H1 (cell line): Measurements from ENCODE around the gene HS2ST1. TPM values are rescaled to one million over a fixed set of nuclear protein-coding genes. Genes with fewer than 3 reads are reported as not detected.

Experiments used
- CTCF ChIA-PET: fragments of 300-600 bp; sonication (Branson Sonifier 250); formaldehyde crosslinking; loops from one replicate; lab custom pipeline; 2021; ENCODE audit not compliant: partially characterized antibody; lab: Charles Lee
- POLR2A ChIA-PET: fragments of 300-600 bp; sonication (Branson Sonifier 250); formaldehyde crosslinking; loops from one replicate; lab custom pipeline; 2021; ENCODE audit warnings: inconsistent platforms; ENCODE audit not compliant: partially characterized antibody; lab: Charles Lee
- DNase-seq, 2 experiments: peaks; one replicate each; pipeline versions ENCODE4 v3.0.0 to v3.0.0-alpha.2; 2010 to 2022; ENCODE audit warnings: low spot score in 2 of 2, low read depth in 1 of 2, mixed read lengths in 1 of 2
- FAIRE-seq: peaks from 2 replicates; lab custom pipeline; 2011; peaks lifted over from hg19 to GRCh38; lab: Jason Lieb, UNC
- H2AFZ ChIP-seq: 2 replicates; pipeline ENCODE4 v1.8.1; 2012; ENCODE audit warnings: low read length, inconsistent platforms
- H2AK5ac ChIP-seq: 2 replicates; pipeline ENCODE4 v1.6.1; 2013; ENCODE audit warnings: low read depth, low read length
- H2BK120ac ChIP-seq: replicated peaks from 2 replicates; pipeline ENCODE3; 2013; ENCODE audit warnings: low read depth, low read length, inconsistent platforms
- H2BK12ac ChIP-seq: 2 replicates; pipeline ENCODE4 v1.6.1; 2013; ENCODE audit warnings: low read depth, low read length
- H2BK15ac ChIP-seq: 2 replicates; pipeline ENCODE4 v1.6.1; 2013; ENCODE audit warnings: low read length
- H2BK20ac ChIP-seq: 2 replicates; pipeline ENCODE4 v1.6.1; 2013; ENCODE audit warnings: low read length
- H2BK5ac ChIP-seq: 2 replicates; pipeline ENCODE4 v1.6.1; 2013; ENCODE audit warnings: low read depth, low read length
- H3K14ac ChIP-seq: 2 replicates; pipeline ENCODE4 v1.6.1; 2013; ENCODE audit warnings: inconsistent platforms; ENCODE audit not compliant: insufficient read length
- H3K18ac ChIP-seq: 2 replicates; pipeline ENCODE4 v1.6.1; 2013; ENCODE audit warnings: low read length; ENCODE audit errors: extremely low read depth
- H3K23ac ChIP-seq: 2 replicates; pipeline ENCODE4 v1.6.1; 2013; ENCODE audit warnings: inconsistent platforms; ENCODE audit not compliant: insufficient read length
- H3K23me2 ChIP-seq: 2 replicates; pipeline ENCODE4 v1.6.1; 2013; ENCODE audit warnings: low read depth, low read length
- H3K27ac ChIP-seq: 2 replicates; pipeline ENCODE4 v1.6.1; 2011; ENCODE audit warnings: low read depth, low read length, inconsistent platforms
- H3K27me3 ChIP-seq, 4 experiments: replicated peaks in 1 of 4; 1 replicate in 1 of 4; 2 replicates in 3 of 4; pipeline versions ENCODE4 v1.6.1 to v1.8.1; 2011 to 2013; ENCODE audit warnings: low read length in 3 of 4, mild to moderate bottlenecking in 3 of 4, inconsistent platforms in 2 of 4, mixed read lengths in 2 of 4, moderate library complexity in 1 of 4; ENCODE audit not compliant: control insufficient read depth in 3 of 4, insufficient read depth in 3 of 4; ENCODE audit errors: extremely low read depth in 1 of 4
- H3K36me3 ChIP-seq, 4 experiments: 2 replicates each; pipeline versions ENCODE4 v1.6.1 to v1.8.1; 2011 to 2013; ENCODE audit warnings: mild to moderate bottlenecking in 4 of 4, low read length in 3 of 4, moderate library complexity in 2 of 4, control low read depth in 1 of 4, inconsistent platforms in 1 of 4; ENCODE audit not compliant: insufficient read depth in 4 of 4, control insufficient read depth in 2 of 4
- H3K4ac ChIP-seq: replicated peaks from 2 replicates; pipeline ENCODE3; 2013; ENCODE audit warnings: low read length, low read depth, mixed read lengths, inconsistent platforms; ENCODE audit not compliant: insufficient read length
- H3K4me1 ChIP-seq, 4 experiments: replicated peaks in 1 of 4; 1 replicate in 1 of 4; 2 replicates in 3 of 4; pipeline versions ENCODE4 v1.6.1 to v1.8.1; 2011 to 2013; ENCODE audit warnings: low read length in 3 of 4, inconsistent platforms in 2 of 4, mixed read lengths in 1 of 4; ENCODE audit not compliant: insufficient read depth in 4 of 4, control insufficient read depth in 3 of 4
- H3K4me2 ChIP-seq, 2 experiments: 2 replicates each; pipeline versions ENCODE4 v1.6.1 to v1.8.1; 2011 to 2013; ENCODE audit warnings: low read depth in 2 of 2, low read length in 2 of 2, control low read depth in 1 of 2, inconsistent platforms in 1 of 2, mild to moderate bottlenecking in 1 of 2; ENCODE audit not compliant: insufficient read depth in 1 of 2
- H3K4me3 ChIP-seq, 4 experiments: fragments of 200-600, 300-600 bp in 1 of 4; sonication (generic), shearing (Covaris generic), sonication (Bioruptor Twin) in 1 of 4; 2 replicates each; pipeline versions ENCODE4 v1.5.1 to v1.8.1; 2011 to 2016; ENCODE audit warnings: low read length in 4 of 4, low read depth in 3 of 4, control low read depth in 2 of 4, inconsistent platforms in 2 of 4, mild to moderate bottlenecking in 2 of 4, mixed read lengths in 1 of 4, moderate library complexity in 1 of 4; ENCODE audit not compliant: insufficient read depth in 2 of 4; ENCODE audit errors: extremely low read depth in 1 of 4
- H3K56ac ChIP-seq: replicated peaks from 2 replicates; pipeline ENCODE3; 2013; ENCODE audit warnings: low read depth, mild to moderate bottlenecking, mixed read lengths, low read length, inconsistent platforms; ENCODE audit not compliant: insufficient read length
- H3K79me1 ChIP-seq: 2 replicates; pipeline ENCODE4 v1.6.1; 2013; ENCODE audit warnings: low read depth, low read length, control low read depth
- H3K79me2 ChIP-seq, 2 experiments: 2 replicates each; pipeline versions ENCODE4 v1.6.1 to v1.8.1; 2012 to 2013; ENCODE audit warnings: low read length in 2 of 2, mild to moderate bottlenecking in 2 of 2, inconsistent platforms in 1 of 2; ENCODE audit not compliant: insufficient read depth in 2 of 2, control insufficient read depth in 1 of 2
- H3K9ac ChIP-seq, 4 experiments: replicated peaks in 1 of 4; 1 replicate in 1 of 4; 2 replicates in 3 of 4; pipeline versions ENCODE4 v1.6.1 to v1.8.1; 2011 to 2013; ENCODE audit warnings: low read depth in 3 of 4, low read length in 3 of 4, control low read depth in 2 of 4, mild to moderate bottlenecking in 2 of 4, moderate library complexity in 2 of 4, inconsistent platforms in 1 of 4; ENCODE audit errors: extremely low read depth in 1 of 4
- H3K9me3 ChIP-seq, 2 experiments: 2 replicates each; pipeline versions ENCODE4 v1.6.1 to v1.8.1; 2012 to 2013; ENCODE audit warnings: mild to moderate bottlenecking in 2 of 2, moderate library complexity in 2 of 2, control low read depth in 1 of 2, inconsistent platforms in 1 of 2, low read depth in 1 of 2, low read length in 1 of 2, mixed read lengths in 1 of 2; ENCODE audit not compliant: insufficient read depth in 2 of 2
- H4K20me1 ChIP-seq, 2 experiments: replicated peaks in 1 of 2; 2 replicates each; pipeline versions ENCODE3 to v1.8.1; 2011 to 2013; ENCODE audit warnings: inconsistent platforms in 2 of 2, low read length in 2 of 2, mild to moderate bottlenecking in 1 of 2; ENCODE audit not compliant: insufficient read depth in 2 of 2, control insufficient read depth in 1 of 2
- H4K5ac ChIP-seq: 2 replicates; pipeline ENCODE4 v1.6.1; 2013; ENCODE audit warnings: low read length, low read depth, mixed read lengths, inconsistent platforms; ENCODE audit not compliant: insufficient read length
- H4K8ac ChIP-seq: 2 replicates; pipeline ENCODE4 v1.8.0; 2013; ENCODE audit warnings: mild to moderate bottlenecking, moderate library complexity, low read length, inconsistent platforms; ENCODE audit not compliant: insufficient read depth; ENCODE audit errors: extremely low read depth
- H4K91ac ChIP-seq: replicated peaks from 2 replicates; pipeline ENCODE3; 2013; ENCODE audit warnings: low read length, mixed read lengths, inconsistent platforms; ENCODE audit not compliant: insufficient read length
- CEBPB ChIP-seq: IDR thresholded peaks from 2 replicates; pipeline ENCODE4 v1.6.1; 2012; ENCODE audit warnings: low read depth, low read length
- NANOG ChIP-seq: IDR thresholded peaks from 2 replicates; pipeline ENCODE4 v1.6.1; 2011; ENCODE audit warnings: low read length, low read depth, mild to moderate bottlenecking, inconsistent platforms; ENCODE audit not compliant: insufficient read depth, poor library complexity, severe bottlenecking
- NRF1 ChIP-seq: IDR thresholded peaks from 2 replicates; pipeline ENCODE4 v1.6.1; 2011; ENCODE audit warnings: mild to moderate bottlenecking, low read depth, low read length, improper control_type of control experiment
- SIN3A ChIP-seq, 2 experiments: IDR thresholded peaks in 1 of 2; conservative IDR thresholded peaks in 1 of 2; 2 replicates each; pipeline ENCODE4 v1.6.1; 2011 to 2012; ENCODE audit warnings: low read length in 2 of 2, improper control_type of control experiment in 1 of 2, low read depth in 1 of 2, mild to moderate bottlenecking in 1 of 2
- TAF7 ChIP-seq: optimal IDR thresholded peaks from 2 replicates; pipeline ENCODE3; 2011; ENCODE audit warnings: low read depth, mild to moderate bottlenecking, inconsistent platforms, low read length, moderate library complexity, borderline replicate concordance
- WGBS, 2 experiments: shearing (Covaris generic) in 1 of 2; methylation state at CpG; one replicate each; pipeline versions ENCODE4 v1.1.6 to v1.1.7; 2013 to 2015; ENCODE audit warnings: low lambda C conversion rate in 2 of 2, mixed read lengths in 2 of 2, inconsistent platforms in 1 of 2, low coverage in 1 of 2, missing lambda C conversion rate in 1 of 2; ENCODE audit not compliant: insufficient replicate concordance in 2 of 2, insufficient coverage in 1 of 2, insufficient read length in 1 of 2; ENCODE audit errors: extremely low coverage in 1 of 2, missing lambda C conversion rate in 1 of 2; 5-methylcytosine and 5-hydroxymethylcytosine counted together
- polyA plus RNA-seq, 7 experiments: library from polyadenylated mRNA; depleted of rRNA in 3 of 7; stranded (reverse) in 5 of 7; unstranded in 2 of 7; fragments of >200 nt in 5 of 7; fragments of 200-250 nt in 2 of 7; gene quantifications; 1 replicate in 5 of 7; 2 replicates in 1 of 7; 4 replicates in 1 of 7; pipeline versions ENCODE4 v1.2.1 to v1.2.3, GENCODE V29; 2011 to 2013; ENCODE audit warnings: missing spikeins in 2 of 7, mixed read lengths in 2 of 7
- total RNA-seq: library from RNA; stranded (reverse); fragmentation: NEBNext Ultra II Directional; extraction: Animal tissue kit (Norgen Biotek cat#: 25700); gene quantifications from 2 replicates; pipeline ENCODE4 v1.2.1, GENCODE V29; 2021

The HS2ST1 gene
- total and polyA plus RNA-seq, 2 of the 8 experiments (the other 6 are each of a cell fraction or from before 2014, with no cell fraction given), result 5.2 to 28.3 TPM

DNA sequence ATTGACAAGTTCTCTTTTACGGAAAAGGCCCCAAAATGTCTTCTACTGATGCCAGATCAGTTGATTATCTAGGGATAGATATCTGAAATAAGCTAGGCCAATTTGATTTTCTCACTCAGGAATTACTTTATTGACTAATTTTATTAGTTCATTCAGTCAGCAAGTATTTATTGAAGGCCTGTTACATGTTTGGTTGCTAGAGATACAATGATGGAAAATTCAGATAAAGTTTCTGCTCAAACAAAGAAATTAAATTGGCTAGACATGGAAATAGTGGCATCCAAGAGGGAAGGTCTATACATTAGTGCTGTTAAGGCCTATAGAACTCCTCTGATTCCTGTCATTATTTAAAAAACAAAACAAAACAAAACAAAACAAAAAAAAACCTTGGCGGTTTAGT, 56.5 kb downstream of the HS2ST1 start:
- no peak overlapping the region for H2BK5ac ChIP-seq
- no peak for DNase-seq
- no peaks in the 10 kb centered on the region for H3K27me3 ChIP-seq
- H2BK15ac ChIP-seq, result no peak overlapping the region
- H2BK120ac ChIP-seq, result no peak overlapping the region
- no peak overlapping the region for H4K91ac ChIP-seq
- FAIRE-seq, result no peak
- ChIA-PET CTCF (no interaction called here), POLR2A (interaction anchor here (0.8 kb wide), 1 partner anchor 13 kb away, joined by 4 read pairs; no protein-coding TSS in a partner anchor)
- no peak overlapping the region for H3K23ac ChIP-seq
- no peak overlapping the region for H3K4ac ChIP-seq
- no peak overlapping the region for H3K9ac ChIP-seq
- H3K14ac ChIP-seq, result no peak overlapping the region
- H3K4me1 ChIP-seq, result peaks cover 0 to 3% (median 0%) of the 10 kb centered on the region in 4 experiments; a peak in 1 of 7 replicates
- H4K5ac ChIP-seq, result no peak overlapping the region
- peaks cover 0 to 90% of the 10 kb centered on the region in 2 experiments; a peak in 2 of 4 replicates for H3K79me2 ChIP-seq
- 54% methylated on average over 2 of the region's 2 CpGs; no CpG with 5 or more reads in 1 of the 2 experiments for WGBS, 2 experiments
- no peak overlapping the region for H2AFZ ChIP-seq
- H3K23me2 ChIP-seq, result no peaks in the 10 kb centered on the region
- no peaks in the 10 kb centered on the region for H3K9me3 ChIP-seq
- no peak overlapping the region for H3K27ac ChIP-seq
- H4K20me1 ChIP-seq, result peaks cover 0 to 2% of the 10 kb centered on the region in 2 experiments
- H2BK20ac ChIP-seq, result no peak overlapping the region
- no peak overlapping the region for H2AK5ac ChIP-seq
- TF ChIP-seq NRF1, result no peak
- TF ChIP-seq SIN3A (conservative IDR thresholded peaks at IDR 0.05 in 1 of 2, IDR thresholded peaks at IDR 0.05 in 1 of 2; ENCODE audit: low read depth in 1 of 2, low read length in 2 of 2), result no peak
- TF ChIP-seq CEBPB, result no peak
- TF ChIP-seq TAF7, result no peak
- TF ChIP-seq NANOG, result no peak
- no peak overlapping the region for H2BK12ac ChIP-seq
- no peak overlapping the region for H3K56ac ChIP-seq
- no peaks in the 10 kb centered on the region for H3K79me1 ChIP-seq
- no peak overlapping the region for H3K4me2 ChIP-seq
- H3K36me3 ChIP-seq, result no peaks in the 10 kb centered on the region
- no peak overlapping the region for H3K18ac ChIP-seq
- no peak overlapping the region for H3K4me3 ChIP-seq
- H4K8ac ChIP-seq, result no peak overlapping the region
